A673 (cell line): ENCODE data around the gene NAE1. TPM values are rescaled to one million over a fixed set of nuclear protein-coding genes. Genes with fewer than 3 reads are reported as not detected.

Experiments used
- BruUV-seq: library from RNA; stranded (reverse); fragments of 400-500 nt; replicated peaks from 2 replicates; lab custom pipeline; 2021; lab: Mats Ljungman, UMichigan
- CTCF ChIA-PET: fragments of 300-600 bp; sonication (Branson Sonifier 250); formaldehyde crosslinking; loops from one replicate; lab custom pipeline; 2022; ENCODE audit warnings: antibody characterized with exemption; lab: Charles Lee
- POLR2A ChIA-PET: fragments of 300-600 bp; sonication (Branson Sonifier 250); formaldehyde crosslinking; loops from one replicate; lab custom pipeline; 2022; ENCODE audit warnings: antibody characterized with exemption; ENCODE audit not compliant: low non-redundant PET; lab: Charles Lee
- DNase-seq: peaks from one replicate; pipeline ENCODE4 v3.0.0-alpha.2; 2015; ENCODE audit warnings: low spot score
- H3K27ac ChIP-seq: fragments of 200-600 bp; sonication (generic); 2 replicates; pipeline ENCODE4 v1.5.1; 2016; ENCODE audit warnings: mixed run types, low read depth, mild to moderate bottlenecking, mixed read lengths, antibody characterized with exemption, low read length; ENCODE audit not compliant: poor library complexity, severe bottlenecking
- H3K27me3 ChIP-seq: fragments of 200-600 bp; sonication (generic); replicated peaks from 2 replicates; pipeline ENCODE4 v1.6.1; 2017; ENCODE audit warnings: mixed run types, low read depth, mild to moderate bottlenecking, mixed read lengths, antibody characterized with exemption, low read length; ENCODE audit not compliant: insufficient read depth, poor library complexity
- H3K36me3 ChIP-seq: fragments of 200-600 bp; sonication (generic); 2 replicates; pipeline ENCODE4 v1.6.1; 2016; ENCODE audit warnings: mixed run types, mild to moderate bottlenecking, mixed read lengths, antibody characterized with exemption, low read length; ENCODE audit not compliant: insufficient read depth, poor library complexity, severe bottlenecking
- H3K4me1 ChIP-seq: fragments of 200-600 bp; sonication (generic); 2 replicates; pipeline ENCODE4 v1.6.1; 2017; ENCODE audit warnings: mixed run types, mild to moderate bottlenecking, mixed read lengths, antibody characterized with exemption, low read length; ENCODE audit not compliant: insufficient read depth, poor library complexity, severe bottlenecking
- H3K4me3 ChIP-seq: fragments of 200-600 bp; sonication (generic); 2 replicates; pipeline ENCODE4 v1.5.1; 2016; ENCODE audit warnings: low read depth, mixed run types, mild to moderate bottlenecking, mixed read lengths, low read length; ENCODE audit not compliant: poor library complexity, severe bottlenecking
- H3K9me3 ChIP-seq: fragments of 200-600 bp; sonication (generic); 2 replicates; pipeline ENCODE4 v1.6.1; 2016; ENCODE audit warnings: mixed run types, low read depth, mild to moderate bottlenecking, mixed read lengths, antibody characterized with exemption, low read length; ENCODE audit not compliant: poor library complexity, severe bottlenecking
- CTCF ChIP-seq: fragments of 300-800, 200-600 bp; sonication (generic); conservative IDR thresholded peaks from 2 replicates; pipeline ENCODE4 v1.5.1; 2017; ENCODE audit warnings: low read depth, mild to moderate bottlenecking, antibody characterized with exemption, low read length, moderate library complexity, mixed read lengths
- EZH2 ChIP-seq: fragments of 200-600 bp; sonication (generic); IDR thresholded peaks from 2 replicates; pipeline ENCODE4 v1.6.1; 2017; ENCODE audit warnings: borderline replicate concordance, low read depth, mild to moderate bottlenecking, mixed read lengths, antibody characterized with exemption, low read length; ENCODE audit not compliant: poor library complexity, severe bottlenecking
- intact Hi-C: fragments of 100-400 bp; cut with micrococcal nuclease; formaldehyde crosslinking; loops from one replicate; pipeline ENCODE4 v1.10.0; 2022; ENCODE audit not compliant: unreplicated experiment
- total RNA-seq: library from RNA; stranded (reverse); gene quantifications from 2 replicates; pipeline ENCODE4 v1.2.3, GENCODE V29; 2021

Gene NAE1
- total RNA-seq, 1 experiment from 2014 or later: 172 TPM

DNA sequence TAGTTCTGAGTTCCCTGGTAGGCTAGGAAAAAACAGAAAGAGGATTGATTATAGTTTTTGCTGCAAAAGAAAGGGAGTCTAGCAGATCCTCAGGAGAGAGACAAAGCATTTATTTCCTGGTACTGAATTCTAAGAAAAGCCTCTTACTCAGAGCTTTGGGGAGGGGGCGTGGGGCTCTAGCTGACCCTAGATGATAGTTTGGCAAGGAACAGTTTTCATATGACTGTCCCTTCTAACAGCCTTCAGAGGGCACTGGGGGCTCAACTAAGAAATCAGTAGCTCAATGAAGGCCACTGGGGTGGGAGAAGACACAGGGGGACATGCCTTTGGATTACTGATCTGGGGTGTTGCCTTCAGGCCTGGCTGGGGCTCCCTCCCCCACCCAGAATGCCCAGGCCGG is 17.4 kb upstream of the NAE1 start:
- intact Hi-C loops: no loop called here
- no peaks in the 10 kb centered on the region for H3K9me3 ChIP-seq
- no peak overlapping the region for H3K4me3 ChIP-seq
- no TSS peak for BruUV-seq
- TF ChIP-seq EZH2: no peak
- TF ChIP-seq CTCF: no peak
- no peaks in the 10 kb centered on the region for H3K36me3 ChIP-seq
- DNase-seq: no peak
- no peak overlapping the region for H3K27ac ChIP-seq
- peaks cover 19% of the 10 kb centered on the region for H3K27me3 ChIP-seq
- ChIA-PET POLR2A (interaction anchor here (0.9 kb wide), 1 partner anchor 1584 kb away, joined by 4 read pairs; no protein-coding TSS in a partner anchor), CTCF (no interaction called here)
- peaks cover 19% of the 10 kb centered on the region for H3K4me1 ChIP-seq

DNA sequence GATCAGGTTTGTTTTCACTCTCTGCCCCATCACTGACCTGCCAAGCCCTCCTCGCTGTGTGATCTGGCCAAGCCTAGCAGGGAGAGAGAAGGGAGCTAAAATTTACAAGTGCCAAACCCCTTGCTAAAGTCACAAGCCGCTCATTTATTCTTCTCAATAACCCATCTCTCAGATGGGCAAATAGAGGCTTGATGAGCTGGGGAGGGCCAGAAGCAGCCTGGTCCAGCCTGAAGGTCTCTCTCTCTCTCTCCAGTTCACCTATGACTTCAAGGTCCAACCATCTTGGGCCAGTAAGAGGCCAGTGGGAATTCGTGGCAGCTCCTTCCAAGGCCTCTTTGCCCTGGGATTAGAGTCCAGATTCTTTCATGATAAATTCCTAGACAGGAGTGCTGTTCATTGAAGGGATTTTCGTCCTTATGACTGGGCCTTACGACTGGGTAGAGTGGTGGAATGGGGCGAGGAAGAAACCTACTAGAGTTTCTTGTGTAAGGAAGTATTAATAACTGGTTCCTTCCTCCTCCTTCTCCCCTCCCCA is 16.8 kb upstream of the NAE1 start:
- POLR2A ChIA-PET: interaction anchor here (0.9 kb wide), 1 partner anchor 1584 kb away, joined by 4 read pairs; no protein-coding TSS in a partner anchor
- Histone ChIP-seq H3K36me3 (no peaks in the 10 kb centered on the region), H3K4me1 (peaks cover 19% of the 10 kb centered on the region), H3K27me3 (peaks cover 19% of the 10 kb centered on the region), H3K27ac (no peak overlapping the region), H3K4me3 (no peak overlapping the region), H3K9me3 (no peaks in the 10 kb centered on the region)
- CTCF ChIA-PET: no interaction called here
- intact Hi-C loops: no loop called here
- DNase-seq: no peak
- TF ChIP-seq CTCF: no peak
- no peak for TF ChIP-seq EZH2
- no TSS peak for BruUV-seq

DNA sequence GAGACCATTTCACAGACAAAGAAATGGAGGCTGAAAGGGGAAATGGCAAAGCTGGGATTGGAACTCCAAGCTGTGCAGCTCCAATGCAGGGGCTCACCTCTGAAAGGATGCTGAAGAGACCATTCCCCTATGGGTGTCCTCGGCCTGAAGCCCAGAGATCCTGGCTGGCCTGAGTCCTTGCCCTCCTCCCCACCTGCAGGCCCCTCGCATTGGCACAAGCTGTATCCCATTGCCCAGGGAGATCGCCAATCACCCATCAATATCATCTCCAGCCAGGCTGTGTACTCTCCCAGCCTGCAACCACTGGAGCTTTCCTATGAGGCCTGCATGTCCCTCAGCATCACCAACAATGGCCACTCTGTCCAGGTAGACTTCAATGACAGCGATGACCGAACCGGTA is 16.1 kb upstream of the NAE1 start:
- no peak for DNase-seq
- H3K27me3 ChIP-seq: peaks cover 19% of the 10 kb centered on the region
- no peaks in the 10 kb centered on the region for H3K9me3 ChIP-seq
- H3K27ac ChIP-seq: no peak overlapping the region
- TF ChIP-seq CTCF: no peak
- TF ChIP-seq EZH2: no peak
- H3K4me3 ChIP-seq: no peak overlapping the region
- POLR2A ChIA-PET: no interaction called here
- no peaks in the 10 kb centered on the region for H3K36me3 ChIP-seq
- no TSS peak for BruUV-seq
- CTCF ChIA-PET: interaction anchor here (1.2 kb wide), 1 partner anchor 21 kb away, joined by 3 read pairs; no protein-coding TSS in a partner anchor
- H3K4me1 ChIP-seq: peaks cover 19% of the 10 kb centered on the region
- intact Hi-C loops: no loop called here
